Astrocyte (in vitro differentiated cells and primary cell): ENCODE data around the gene ZNF436. TPM values are rescaled to one million over a fixed set of nuclear protein-coding genes. Genes with fewer than 3 reads are reported as not detected.
"Not testable (repeated sequence)": the region's sequence is repeated elsewhere in the genome, so short reads cannot be mapped to it uniquely, and the experiment has no call there.

Experiments
- DNase-seq: peaks from one replicate; pipeline ENCODE4 v3.0.0-alpha.2; 2010; ENCODE audit warnings: low read depth
- FAIRE-seq: peaks from 2 replicates; lab custom pipeline; 2011; peaks lifted over from hg19 to GRCh38; lab: Jason Lieb, UNC
- H2AFZ ChIP-seq: 2 replicates; pipeline ENCODE4 v1.6.0; 2012; ENCODE audit warnings: low read depth, low read length, inconsistent platforms
- H3K27ac ChIP-seq: 2 replicates; pipeline ENCODE4 v1.5.1; 2011; ENCODE audit warnings: low read depth, low read length, inconsistent platforms
- H3K27me3 ChIP-seq: 2 replicates; pipeline ENCODE4 v1.6.0; 2011; ENCODE audit warnings: low read length, inconsistent platforms; ENCODE audit not compliant: insufficient read depth
- H3K36me3 ChIP-seq: 2 replicates; pipeline ENCODE4 v1.5.1; 2011; ENCODE audit warnings: low read length, inconsistent platforms; ENCODE audit not compliant: insufficient read depth
- H3K4me1 ChIP-seq: 2 replicates; pipeline ENCODE4 v1.5.1; 2011; ENCODE audit warnings: low read length, inconsistent platforms; ENCODE audit not compliant: insufficient read depth
- H3K4me2 ChIP-seq: 2 replicates; pipeline ENCODE4 v1.6.0; 2012; ENCODE audit warnings: low read length, inconsistent platforms
- H3K4me3 ChIP-seq: 2 replicates; pipeline ENCODE4 v1.5.1; 2011; ENCODE audit warnings: low read depth, mild to moderate bottlenecking, low read length, inconsistent platforms; ENCODE audit not compliant: insufficient read depth
- H3K79me2 ChIP-seq: 2 replicates; pipeline ENCODE4 v1.6.0; 2012; ENCODE audit warnings: mild to moderate bottlenecking, low read length, inconsistent platforms; ENCODE audit not compliant: insufficient read depth
- H3K9ac ChIP-seq: 2 replicates; pipeline ENCODE4 v1.6.0; 2012; ENCODE audit warnings: mild to moderate bottlenecking, low read length, inconsistent platforms
- H3K9me3 ChIP-seq: 2 replicates; pipeline ENCODE4 v1.5.1; 2012; ENCODE audit warnings: low read depth, mild to moderate bottlenecking, low read length, inconsistent platforms; ENCODE audit not compliant: insufficient read depth
- H4K20me1 ChIP-seq: 2 replicates; pipeline ENCODE4 v1.6.0; 2012; ENCODE audit warnings: low read length, inconsistent platforms; ENCODE audit not compliant: insufficient read depth
- H3K27ac Mint-ChIP-seq: one replicate; pipeline ENCODE4 v1.8.0; 2021; ENCODE audit warnings: mild to moderate bottlenecking, mixed read lengths; ENCODE audit not compliant: unreplicated experiment
- H3K27me3 Mint-ChIP-seq: one replicate; pipeline ENCODE4 v1.8.0; 2021; ENCODE audit warnings: low read depth, mixed read lengths; ENCODE audit not compliant: unreplicated experiment
- H3K36me3 Mint-ChIP-seq: one replicate; pipeline ENCODE4 v1.8.0; 2021; ENCODE audit warnings: low read depth, mixed read lengths; ENCODE audit not compliant: unreplicated experiment
- H3K4me1 Mint-ChIP-seq: one replicate; pipeline ENCODE4 v1.8.0; 2021; ENCODE audit warnings: low read depth, mixed read lengths; ENCODE audit not compliant: unreplicated experiment
- H3K4me3 Mint-ChIP-seq: one replicate; pipeline ENCODE4 v1.8.0; 2021; ENCODE audit warnings: mild to moderate bottlenecking, moderate library complexity, mixed read lengths; ENCODE audit not compliant: unreplicated experiment
- H3K9me3 Mint-ChIP-seq: one replicate; pipeline ENCODE4 v1.8.0; 2021; ENCODE audit warnings: mild to moderate bottlenecking, mixed read lengths; ENCODE audit not compliant: unreplicated experiment
- CTCF ChIP-seq: IDR thresholded peaks from 2 replicates; pipeline ENCODE4 v1.5.1; 2011; ENCODE audit warnings: low read depth, mild to moderate bottlenecking, inconsistent platforms, low read length, moderate library complexity; ENCODE audit not compliant: insufficient read depth
- EZH2 ChIP-seq: IDR thresholded peaks from 2 replicates; pipeline ENCODE4 v1.6.1; 2012; ENCODE audit warnings: mild to moderate bottlenecking, low read length, inconsistent platforms; ENCODE audit not compliant: insufficient read depth
- total RNA-seq: library from RNA; stranded (reverse); gene quantifications from 2 replicates; pipeline ENCODE4 v1.2.1, GENCODE V29; 2021

ZNF436 gene
- total RNA-seq, 1 donor from 2014 or later, result 12.2 TPM

GRCh38 chr1:23330846-23331245 lies 38.8 kb downstream of the ZNF436 start:
- no peak for FAIRE-seq
- Mint-ChIP-seq H3K27ac (peak overlapping the region; percentile 26), H3K9me3 (no peaks in the 10 kb centered on the region)

GRCh38 chr1:23325393-23325792 lies 44.2 kb downstream of the ZNF436 start:
- H3K4me2 ChIP-seq, result no peak overlapping the region
- H4K20me1 ChIP-seq, result peaks cover 74% of the 10 kb centered on the region
- Mint-ChIP-seq H3K27ac (no peak overlapping the region), H3K9me3 (no peaks in the 10 kb centered on the region), H3K4me1 (peaks cover 7% of the 10 kb centered on the region), H3K27me3 (no peaks in the 10 kb centered on the region), H3K4me3 (no peak overlapping the region), H3K36me3 (peaks cover 25% of the 10 kb centered on the region)
- no peak overlapping the region for H3K9ac ChIP-seq
- FAIRE-seq (no peak), DNase-seq (no peak)
- peaks cover 93% of the 10 kb centered on the region for H3K79me2 ChIP-seq
- no peaks in the 10 kb centered on the region for H3K4me1 ChIP-seq
- no peak for TF ChIP-seq EZH2
- TF ChIP-seq CTCF, result no peak
- no peaks in the 10 kb centered on the region for H3K27me3 ChIP-seq
- H3K36me3 ChIP-seq, result peaks cover 59% of the 10 kb centered on the region
- H3K9me3 ChIP-seq, result no peaks in the 10 kb centered on the region
- H2AFZ ChIP-seq, result no peak overlapping the region
- H3K4me3 ChIP-seq, result no peak overlapping the region
- H3K27ac ChIP-seq, result no peak overlapping the region

More at GRCh38 chr1:23330846-23331245, 38.8 kb downstream of the ZNF436 start:
- peaks cover 7% of the 10 kb centered on the region for H3K4me1 Mint-ChIP-seq
- no peak overlapping the region for H2AFZ ChIP-seq
- H3K79me2 ChIP-seq, result peaks cover 96% of the 10 kb centered on the region
- peaks cover 69% of the 10 kb centered on the region for H3K36me3 ChIP-seq
- H3K4me3 Mint-ChIP-seq, result no peak overlapping the region
- TF ChIP-seq EZH2 (no peak), CTCF (no peak)
- DNase-seq, result no peak
- H3K9ac ChIP-seq, result no peak overlapping the region
- H3K4me1 ChIP-seq, result no peaks in the 10 kb centered on the region
- no peak overlapping the region for H3K27ac ChIP-seq
- no peaks in the 10 kb centered on the region for H3K9me3 ChIP-seq
- peaks cover 35% of the 10 kb centered on the region for H3K36me3 Mint-ChIP-seq
- peaks cover 86% of the 10 kb centered on the region for H4K20me1 ChIP-seq
- H3K27me3 ChIP-seq, result no peaks in the 10 kb centered on the region
- H3K4me2 ChIP-seq, result no peak overlapping the region
- no peak overlapping the region for H3K4me3 ChIP-seq
- H3K27me3 Mint-ChIP-seq, result no peaks in the 10 kb centered on the region

GRCh38 chr1:23322770-23323169 lies 46.9 kb downstream of the ZNF436 start:
- Histone ChIP-seq H3K27me3 (no peaks in the 10 kb centered on the region), H3K36me3 (peaks cover 61% of the 10 kb centered on the region), H3K4me2 (no peak overlapping the region), H3K9ac (no peak overlapping the region), H2AFZ (no peak overlapping the region), H3K4me3 (no peak overlapping the region), H3K4me1 (no peaks in the 10 kb centered on the region), H3K79me2 (peaks cover 92% of the 10 kb centered on the region), H3K27ac (no peak overlapping the region), H3K9me3 (no peaks in the 10 kb centered on the region), H4K20me1 (peaks cover 72% of the 10 kb centered on the region)
- H3K4me1 Mint-ChIP-seq, result no peaks in the 10 kb centered on the region
- TF ChIP-seq CTCF (no peak), EZH2 (no peak)
- H3K27ac Mint-ChIP-seq, result no peak overlapping the region
- no peak overlapping the region for H3K4me3 Mint-ChIP-seq
- FAIRE-seq (no peak), DNase-seq (no peak)
- peaks cover 28% of the 10 kb centered on the region for H3K36me3 Mint-ChIP-seq
- H3K9me3 Mint-ChIP-seq, result no peaks in the 10 kb centered on the region
- H3K27me3 Mint-ChIP-seq, result no peaks in the 10 kb centered on the region

GRCh38 chr1:23310280-23310679 lies 59.4 kb downstream of the ZNF436 start:
- not testable (repeated sequence) for H3K27me3 Mint-ChIP-seq, H3K4me1 ChIP-seq, H3K27ac ChIP-seq, H3K4me2 ChIP-seq, H3K27ac Mint-ChIP-seq, H3K27me3 ChIP-seq, H3K9me3 Mint-ChIP-seq, H3K4me3 ChIP-seq, H2AFZ ChIP-seq, FAIRE-seq, H3K4me3 Mint-ChIP-seq, DNase-seq, H3K4me1 Mint-ChIP-seq, H3K9me3 ChIP-seq, H3K9ac ChIP-seq
- Histone ChIP-seq H3K36me3 (peaks cover 58% of the 10 kb centered on the region), H3K79me2 (peaks cover 70% of the 10 kb centered on the region), H4K20me1 (peaks cover 36% of the 10 kb centered on the region)
- H3K36me3 Mint-ChIP-seq, result peaks cover 15% of the 10 kb centered on the region
